CD4-positive, alpha-beta memory T cell (primary cell): ENCODE results near the gene ZNG1A. TPM values are rescaled to one million over a fixed set of nuclear protein-coding genes. Genes with fewer than 3 reads are reported as not detected.
"Not testable (repeated sequence)": the region's sequence is repeated elsewhere in the genome, so short reads cannot be mapped to it uniquely, and the experiment has no call there.

ENCODE experiments used
- CTCF ChIA-PET: fragments of 350-600 bp; sonication (Branson Sonifier 250); formaldehyde crosslinking; loops from one replicate; lab custom pipeline; 2021; ENCODE audit warnings: inconsistent platforms; ENCODE audit not compliant: partially characterized antibody; lab: Charles Lee
- POLR2A ChIA-PET: fragments of 350-600 bp; sonication (Branson Sonifier 250); formaldehyde crosslinking; loops from one replicate; lab custom pipeline; 2021; ENCODE audit not compliant: partially characterized antibody; lab: Charles Lee
- DNase-seq, 5 donors: peaks; one replicate each; pipeline versions ENCODE4 v3.0.0 to v3.0.0-alpha.2; 2020 to 2022; ENCODE audit warnings: mixed read lengths in 1 of 5
- H3K27ac ChIP-seq: one replicate; pipeline ENCODE4 v1.7.0; 2013; ENCODE audit warnings: low read depth, low read length
- H3K27me3 ChIP-seq: 2 replicates; pipeline ENCODE4 v1.7.0; 2013; ENCODE audit warnings: mild to moderate bottlenecking, low read length, moderate library complexity; ENCODE audit not compliant: insufficient read depth
- H3K36me3 ChIP-seq: 2 replicates; pipeline ENCODE4 v1.7.0; 2013; ENCODE audit warnings: mild to moderate bottlenecking, low read length, moderate library complexity; ENCODE audit not compliant: insufficient read depth
- H3K4me1 ChIP-seq: 2 replicates; pipeline ENCODE4 v1.7.0; 2013; ENCODE audit warnings: mild to moderate bottlenecking, low read length, moderate library complexity; ENCODE audit not compliant: insufficient read depth
- H3K4me3 ChIP-seq, 2 donors: one replicate each; pipeline ENCODE4 v1.7.0; 2013; ENCODE audit warnings: low read length in 2 of 2, mild to moderate bottlenecking in 1 of 2
- H3K9me3 ChIP-seq, 2 donors: one replicate each; pipeline ENCODE4 v1.7.0; 2013; ENCODE audit warnings: low read length in 2 of 2, control low read depth in 1 of 2; ENCODE audit not compliant: control insufficient read depth in 1 of 2
- H3K27ac Mint-ChIP-seq, 7 donors: one replicate each; pipeline ENCODE4 v1.8.0; 2020 to 2021; ENCODE audit warnings: mixed read lengths in 7 of 7, mild to moderate bottlenecking in 6 of 7, inconsistent platforms in 3 of 7, moderate library complexity in 3 of 7
- H3K27me3 Mint-ChIP-seq, 2 donors: one replicate each; pipeline ENCODE4 v1.8.0; 2020 to 2021; ENCODE audit warnings: mixed read lengths in 2 of 2
- H3K36me3 Mint-ChIP-seq, 2 donors: one replicate each; pipeline ENCODE4 v1.8.0; 2020 to 2021; ENCODE audit warnings: mixed read lengths in 2 of 2, inconsistent platforms in 1 of 2, mild to moderate bottlenecking in 1 of 2
- H3K4me1 Mint-ChIP-seq, 4 donors: one replicate each; pipeline ENCODE4 v1.8.0; 2020 to 2021; ENCODE audit warnings: mixed read lengths in 4 of 4, mild to moderate bottlenecking in 1 of 4
- H3K4me3 Mint-ChIP-seq, 8 donors: one replicate each; pipeline ENCODE4 v1.8.0; 2020 to 2021; ENCODE audit warnings: mixed read lengths in 8 of 8, mild to moderate bottlenecking in 7 of 8, moderate library complexity in 6 of 8, inconsistent platforms in 3 of 8
- H3K9me3 Mint-ChIP-seq, 8 donors: one replicate each; pipeline ENCODE4 v1.8.0; 2020 to 2021; ENCODE audit warnings: mixed read lengths in 8 of 8, mild to moderate bottlenecking in 5 of 8, inconsistent platforms in 3 of 8, moderate library complexity in 1 of 8
- intact Hi-C: fragments of 100-400 bp; cut with micrococcal nuclease; formaldehyde crosslinking; loops from one replicate; pipeline ENCODE4 v1.15.1; 2023
- polyA plus RNA-seq, 2 donors: library from polyadenylated mRNA; unstranded; fragments of 300-500 nt; fragmentation: Illumina TruSeq; gene quantifications; one replicate each; pipeline ENCODE4 v1.2.3, GENCODE V29; 2021
- total RNA-seq, 2 experiments: library from RNA; stranded (reverse); gene quantifications; one replicate each; pipeline ENCODE4 v1.2.3, GENCODE V29; 2021

ZNG1A gene
- total and polyA plus RNA-seq, 4 experiments from 2014 or later, result 17.3 to 34.8 (median 30.1) TPM

- peak overlapping the region in 1 of 2 donors; percentile 68 for H3K4me3 ChIP-seq
- H3K27me3 ChIP-seq, result no peaks in the 10 kb centered on the region
- intact Hi-C loops, result no loop called here
- CTCF ChIA-PET, result interaction anchor here (0.6 to 4.1 kb wide), 10 partner anchors 28 to 534 kb away, joined by 3 to 32 read pairs (median 6); no protein-coding TSS in a partner anchor
- H3K27me3 Mint-ChIP-seq, result no peaks in the 10 kb centered on the region
- H3K9me3 Mint-ChIP-seq, result no peaks in the 10 kb centered on the region
- peaks cover 0 to 1% of the 10 kb centered on the region in 2 donors for H3K36me3 Mint-ChIP-seq
- H3K4me1 ChIP-seq, result peaks cover 19% of the 10 kb centered on the region
- peak in 1 of 5 donors; percentile 35 for DNase-seq
- POLR2A ChIA-PET, result interaction anchor here (1.0 to 5.8 kb wide), 11 partner anchors 15 to 102 kb away, joined by 3 to 192 read pairs (median 5); no protein-coding TSS in a partner anchor
- peak overlapping the region; percentile 76 to 87 (median 80) for H3K4me3 Mint-ChIP-seq
- peak overlapping the region in 6 of 7 donors; percentile 42 to 82 (median 66) for H3K27ac Mint-ChIP-seq
- no peaks in the 10 kb centered on the region for H3K36me3 ChIP-seq
- no peak overlapping the region for H3K27ac ChIP-seq
- no peaks in the 10 kb centered on the region for H3K9me3 ChIP-seq
- peaks cover 11 to 25% (median 18%) of the 10 kb centered on the region in 4 donors for H3K4me1 Mint-ChIP-seq
Observed at GRCh38 chr9:214351-214647, 35.4 kb upstream of the ZNG1A start.

- Mint-ChIP-seq H3K27ac (peak overlapping the region in 5 of 7 donors; percentile 45 to 82 (median 77)), H3K4me1 (peaks cover 11 to 25% (median 18%) of the 10 kb centered on the region in 4 donors), H3K4me3 (peak overlapping the region; percentile 76 to 87 (median 80))
- intact Hi-C loops, H3K27me3 ChIP-seq, H3K27me3 Mint-ChIP-seq, H3K9me3 ChIP-seq, DNase-seq, H3K36me3 ChIP-seq, H3K9me3 Mint-ChIP-seq, H3K27ac ChIP-seq, H3K36me3 Mint-ChIP-seq, H3K4me3 ChIP-seq: not testable (repeated sequence)
- POLR2A ChIA-PET, result interaction anchor here (1.0 to 5.8 kb wide), 10 partner anchors 15 to 102 kb away, joined by 3 to 192 read pairs (median 4); no protein-coding TSS in a partner anchor
- CTCF ChIA-PET, result interaction anchor here (0.9 to 4.1 kb wide), 6 partner anchors 53 to 96 kb away, joined by 3 to 32 read pairs (median 8); no protein-coding TSS in a partner anchor
- H3K4me1 ChIP-seq, result peaks cover 19% of the 10 kb centered on the region
Observed at GRCh38 chr9:213901-214300, 35.0 kb upstream of the ZNG1A start.

GRCh38 chr9:212297-212696 is 33.4 kb upstream of the ZNG1A start:
- POLR2A ChIA-PET, result interaction anchor here (5.8 kb wide), 1 partner anchor 63 kb away, joined by 192 read pairs; no protein-coding TSS in a partner anchor

GRCh38 chr9:211557-211956 is 32.7 kb upstream of the ZNG1A start:
- ChIA-PET POLR2A (interaction anchor here (0.9 kb wide), 1 partner anchor 70 kb away, joined by 4 read pairs; no protein-coding TSS in a partner anchor), CTCF (no interaction called here)
- H3K9me3 Mint-ChIP-seq, result no peaks in the 10 kb centered on the region
- peaks cover 13% of the 10 kb centered on the region for H3K4me1 ChIP-seq
- H3K27ac Mint-ChIP-seq, result no peak overlapping the region
- no peak overlapping the region for H3K4me3 Mint-ChIP-seq
- no peaks in the 10 kb centered on the region for H3K36me3 ChIP-seq
- H3K27me3 ChIP-seq, result no peaks in the 10 kb centered on the region
- H3K27ac ChIP-seq, result no peak overlapping the region
- H3K27me3 Mint-ChIP-seq, result no peaks in the 10 kb centered on the region
- H3K9me3 ChIP-seq, result no peaks in the 10 kb centered on the region
- H3K4me3 ChIP-seq, result no peak overlapping the region
- intact Hi-C loops, result no loop called here
- H3K4me1 Mint-ChIP-seq, result peaks cover 6 to 13% (median 10%) of the 10 kb centered on the region in 4 donors
- no peak for DNase-seq
- peaks cover 0 to 1% of the 10 kb centered on the region in 2 donors for H3K36me3 Mint-ChIP-seq

More at GRCh38 chr9:212297-212696, 33.4 kb upstream of the ZNG1A start:
- H3K4me1 ChIP-seq, result peaks cover 19% of the 10 kb centered on the region
- H3K4me1 Mint-ChIP-seq, result peaks cover 11 to 20% (median 16%) of the 10 kb centered on the region in 4 donors
- no peaks in the 10 kb centered on the region for H3K9me3 ChIP-seq
- no peak for DNase-seq
- H3K27me3 Mint-ChIP-seq, result no peaks in the 10 kb centered on the region
- no peak overlapping the region for H3K27ac Mint-ChIP-seq
- CTCF ChIA-PET, result no interaction called here
- intact Hi-C loops, result no loop called here
- H3K4me3 ChIP-seq, result no peak overlapping the region
- H3K36me3 Mint-ChIP-seq, result peaks cover 0 to 1% of the 10 kb centered on the region in 2 donors
- no peaks in the 10 kb centered on the region for H3K9me3 Mint-ChIP-seq
- H3K36me3 ChIP-seq, result no peaks in the 10 kb centered on the region
- no peak overlapping the region for H3K27ac ChIP-seq
- no peaks in the 10 kb centered on the region for H3K27me3 ChIP-seq
- H3K4me3 Mint-ChIP-seq, result no peak overlapping the region

- Histone ChIP-seq H3K27me3 (no peaks in the 10 kb centered on the region), H3K4me3 (no peak overlapping the region), H3K36me3 (no peaks in the 10 kb centered on the region), H3K9me3 (no peaks in the 10 kb centered on the region), H3K27ac (no peak overlapping the region), H3K4me1 (peaks cover 9% of the 10 kb centered on the region)
- ChIA-PET POLR2A (interaction anchor here (0.9 kb wide), 1 partner anchor 71 kb away, joined by 4 read pairs; no protein-coding TSS in a partner anchor), CTCF (no interaction called here)
- DNase-seq, result no peak
- intact Hi-C loops, result no loop called here
- H3K27me3 Mint-ChIP-seq, result no peaks in the 10 kb centered on the region
- no peak overlapping the region for H3K4me3 Mint-ChIP-seq
- peaks cover 4 to 10% (median 7%) of the 10 kb centered on the region in 4 donors for H3K4me1 Mint-ChIP-seq
- H3K9me3 Mint-ChIP-seq, result no peaks in the 10 kb centered on the region
- peaks cover 0 to 1% of the 10 kb centered on the region in 2 donors for H3K36me3 Mint-ChIP-seq
- no peak overlapping the region for H3K27ac Mint-ChIP-seq
Observed at GRCh38 chr9:211036-211435, 32.2 kb upstream of the ZNG1A start.

GRCh38 chr9:209143-209758 is 30.4 kb upstream of the ZNG1A start:
- H3K36me3 ChIP-seq, result no peaks in the 10 kb centered on the region
- no peak overlapping the region for H3K4me3 Mint-ChIP-seq
- H3K4me3 ChIP-seq, result no peak overlapping the region
- DNase-seq, result no peak
- no peaks in the 10 kb centered on the region for H3K36me3 Mint-ChIP-seq
- H3K27ac ChIP-seq, result no peak overlapping the region
- no peaks in the 10 kb centered on the region for H3K9me3 ChIP-seq
- H3K4me1 Mint-ChIP-seq, result no peaks in the 10 kb centered on the region
- CTCF ChIA-PET, result no interaction called here
- H3K27ac Mint-ChIP-seq, result peak overlapping the region in 1 of 7 donors; percentile 33
- no peaks in the 10 kb centered on the region for H3K4me1 ChIP-seq
- intact Hi-C loops, result no loop called here
- H3K27me3 ChIP-seq, result no peaks in the 10 kb centered on the region
- H3K27me3 Mint-ChIP-seq, result no peaks in the 10 kb centered on the region
- POLR2A ChIA-PET, result no interaction called here
- H3K9me3 Mint-ChIP-seq, result no peaks in the 10 kb centered on the region

- Histone ChIP-seq H3K9me3 (no peaks in the 10 kb centered on the region), H3K27ac (no peak overlapping the region), H3K27me3 (no peaks in the 10 kb centered on the region), H3K4me3 (no peak overlapping the region), H3K4me1 (no peaks in the 10 kb centered on the region), H3K36me3 (no peaks in the 10 kb centered on the region)
- ChIA-PET POLR2A (no interaction called here), CTCF (no interaction called here)
- intact Hi-C loops, result no loop called here
- Mint-ChIP-seq H3K27ac (no peak overlapping the region), H3K27me3 (no peaks in the 10 kb centered on the region), H3K4me1 (no peaks in the 10 kb centered on the region), H3K4me3 (no peak overlapping the region), H3K36me3 (no peaks in the 10 kb centered on the region), H3K9me3 (no peaks in the 10 kb centered on the region)
- DNase-seq, result no peak
Observed at GRCh38 chr9:206481-206880, 27.6 kb upstream of the ZNG1A start.
